CD8-positive, alpha-beta memory T cell (primary cell): ENCODE data around the gene CCT3. TPM values are rescaled to one million over a fixed set of nuclear protein-coding genes. Genes with fewer than 3 reads are reported as not detected.
"Not testable (repeated sequence)": the region's sequence is repeated elsewhere in the genome, so short reads cannot be mapped to it uniquely, and the experiment has no call there.

Source experiments
- CTCF ChIA-PET: fragments of 350-600 bp; sonication (Branson Sonifier 250); formaldehyde crosslinking; loops from one replicate; lab custom pipeline; 2021; ENCODE audit warnings: antibody characterized with exemption; lab: Charles Lee
- POLR2A ChIA-PET: fragments of 350-600 bp; sonication (Branson Sonifier 250); formaldehyde crosslinking; loops from one replicate; lab custom pipeline; 2021; ENCODE audit warnings: antibody characterized with exemption; lab: Charles Lee
- DNase-seq, 5 donors: peaks; one replicate each; pipeline versions ENCODE4 v3.0.0 to v3.0.0-alpha.2; 2020 to 2022; ENCODE audit warnings: mixed read lengths in 1 of 5
- H3K27ac ChIP-seq: one replicate; pipeline ENCODE4 v1.7.0; 2013; ENCODE audit warnings: low read depth, mild to moderate bottlenecking, low read length, moderate library complexity
- H3K27me3 ChIP-seq: 2 replicates; pipeline ENCODE4 v1.7.0; 2013; ENCODE audit warnings: low read length, mild to moderate bottlenecking; ENCODE audit not compliant: insufficient read depth, poor library complexity, severe bottlenecking
- H3K36me3 ChIP-seq: 2 replicates; pipeline ENCODE4 v1.7.0; 2013; ENCODE audit warnings: mild to moderate bottlenecking, low read length, moderate library complexity; ENCODE audit not compliant: insufficient read depth
- H3K4me1 ChIP-seq: 2 replicates; pipeline ENCODE4 v1.7.0; 2013; ENCODE audit warnings: mild to moderate bottlenecking, low read length, moderate library complexity; ENCODE audit not compliant: insufficient read depth
- H3K4me3 ChIP-seq: 2 replicates; pipeline ENCODE4 v1.7.0; 2013; ENCODE audit warnings: mild to moderate bottlenecking, low read length
- H3K9me3 ChIP-seq: 2 replicates; pipeline ENCODE4 v1.7.0; 2013; ENCODE audit warnings: mild to moderate bottlenecking, low read length
- H3K27ac Mint-ChIP-seq, 8 donors: one replicate each; pipeline ENCODE4 v1.8.0; 2020 to 2021; ENCODE audit warnings: mixed read lengths in 8 of 8, mild to moderate bottlenecking in 6 of 8, inconsistent platforms in 3 of 8, moderate library complexity in 3 of 8
- H3K27me3 Mint-ChIP-seq, 2 donors: one replicate each; pipeline ENCODE4 v1.8.0; 2020 to 2021; ENCODE audit warnings: mixed read lengths in 2 of 2, mild to moderate bottlenecking in 1 of 2, moderate library complexity in 1 of 2
- H3K36me3 Mint-ChIP-seq, 3 donors: one replicate each; pipeline ENCODE4 v1.8.0; 2020 to 2021; ENCODE audit warnings: mixed read lengths in 3 of 3, inconsistent platforms in 1 of 3, mild to moderate bottlenecking in 1 of 3
- H3K4me1 Mint-ChIP-seq, 3 donors: one replicate each; pipeline ENCODE4 v1.8.0; 2020 to 2021; ENCODE audit warnings: mixed read lengths in 3 of 3, inconsistent platforms in 1 of 3, mild to moderate bottlenecking in 1 of 3
- H3K4me3 Mint-ChIP-seq, 7 donors: one replicate each; pipeline ENCODE4 v1.8.0; 2020 to 2021; ENCODE audit warnings: mixed read lengths in 7 of 7, mild to moderate bottlenecking in 6 of 7, moderate library complexity in 4 of 7, inconsistent platforms in 2 of 7
- H3K9me3 Mint-ChIP-seq, 5 donors: one replicate each; pipeline ENCODE4 v1.8.0; 2020 to 2022; ENCODE audit warnings: mixed read lengths in 5 of 5, mild to moderate bottlenecking in 3 of 5, moderate library complexity in 2 of 5, inconsistent platforms in 1 of 5
- polyA plus RNA-seq: library from polyadenylated mRNA; unstranded; fragments of 300-500 nt; fragmentation: Illumina TruSeq; gene quantifications from one replicate; pipeline ENCODE4 v1.2.3, GENCODE V29; 2021
- total RNA-seq, 2 experiments: library from RNA; stranded (reverse); gene quantifications; one replicate each; pipeline ENCODE4 v1.2.3, GENCODE V29; 2021

CCT3 gene
- total and polyA plus RNA-seq, 3 experiments from 2014 or later: 199 to 528 (median 526) TPM

DNA sequence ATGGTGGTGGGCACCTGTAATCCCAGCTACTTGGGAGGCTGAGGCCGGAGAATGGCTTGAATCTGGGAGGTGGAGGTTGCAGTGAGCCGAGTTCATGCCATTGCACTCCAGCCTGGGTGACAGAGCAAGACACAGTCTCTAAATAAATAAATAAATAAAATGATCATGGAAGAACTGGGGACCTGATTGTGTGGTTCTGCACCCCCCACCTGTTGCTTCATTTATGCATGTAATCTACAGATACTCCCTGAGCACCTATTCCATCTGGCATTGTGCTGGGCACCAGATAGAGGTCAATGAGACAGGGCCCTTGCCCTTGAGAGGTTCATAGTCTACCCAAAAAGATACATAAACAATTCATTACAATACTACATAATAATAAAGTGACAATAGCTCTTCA lies 19.9 kb upstream of the CCT3 start:
- Mint-ChIP-seq H3K9me3 (no peaks in the 10 kb centered on the region), H3K36me3 (no peaks in the 10 kb centered on the region), H3K27ac (no peak overlapping the region), H3K4me1 (peaks cover 0 to 8% (median 6%) of the 10 kb centered on the region in 3 donors), H3K4me3 (no peak overlapping the region), H3K27me3 (peaks cover 3 to 55% of the 10 kb centered on the region in 2 donors)
- H3K4me1 ChIP-seq: peaks cover 7% of the 10 kb centered on the region
- ChIA-PET POLR2A (interaction anchor here (0.6 kb wide), 1 partner anchor 212 kb away, joined by 11 read pairs; no protein-coding TSS in a partner anchor), CTCF (interaction anchor here (0.8 to 2.2 kb wide), 3 partner anchors 13 to 88 kb away, joined by 3 to 8 read pairs (median 3); no protein-coding TSS in a partner anchor)
- peaks cover 10% of the 10 kb centered on the region for H3K27me3 ChIP-seq
- H3K27ac ChIP-seq: no peak overlapping the region
- no peak for DNase-seq
- H3K9me3 ChIP-seq: no peaks in the 10 kb centered on the region
- H3K4me3 ChIP-seq: no peak overlapping the region
- H3K36me3 ChIP-seq: no peaks in the 10 kb centered on the region

DNA sequence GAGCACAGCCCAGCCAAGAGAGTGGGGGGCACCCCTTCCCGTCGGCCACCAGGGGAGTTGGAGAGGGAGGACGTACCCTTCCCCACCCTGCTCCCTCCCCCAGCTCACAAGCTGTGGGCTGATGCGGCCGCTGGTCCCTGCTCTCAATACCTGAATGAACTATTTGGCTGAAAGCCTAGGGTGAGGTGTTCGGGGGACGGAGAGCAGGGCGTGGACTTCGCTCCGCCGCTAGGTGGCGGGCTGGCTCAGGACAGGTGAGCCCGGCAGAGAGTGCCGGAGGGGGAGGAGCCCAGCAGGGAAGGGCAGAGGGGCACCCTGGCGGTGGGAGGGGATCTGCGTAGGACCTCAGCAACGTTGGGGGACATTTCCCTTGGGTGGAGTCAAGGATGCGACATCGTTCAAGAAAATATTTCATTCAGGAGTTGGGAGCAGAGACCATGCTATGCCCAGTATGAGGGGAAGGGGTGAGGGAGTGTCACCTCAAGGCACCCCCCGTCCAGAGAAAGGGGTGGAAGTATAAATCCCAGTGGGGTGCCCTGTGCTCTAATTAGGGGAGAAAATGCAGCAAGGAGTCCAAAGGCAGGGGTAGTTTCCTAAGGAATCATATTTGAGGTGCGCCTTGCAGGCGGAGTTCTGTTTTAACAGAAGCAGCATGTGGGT lies 18.9 kb upstream of the CCT3 start:
- H3K27me3 Mint-ChIP-seq: peaks cover 3 to 58% of the 10 kb centered on the region in 2 donors
- Histone ChIP-seq H3K27me3 (peaks cover 10% of the 10 kb centered on the region), H3K36me3 (no peaks in the 10 kb centered on the region), H3K4me1 (peaks cover 7% of the 10 kb centered on the region), H3K9me3 (no peaks in the 10 kb centered on the region), H3K4me3 (no peak overlapping the region), H3K27ac (no peak overlapping the region)
- H3K36me3 Mint-ChIP-seq: no peaks in the 10 kb centered on the region
- peak overlapping the region in 1 of 8 donors; percentile 78 for H3K27ac Mint-ChIP-seq
- peak overlapping the region in 1 of 7 donors; percentile 39 for H3K4me3 Mint-ChIP-seq
- H3K4me1 Mint-ChIP-seq: peaks cover 0 to 8% (median 6%) of the 10 kb centered on the region in 3 donors
- DNase-seq: peak; percentile 30 to 68 (median 48)
- H3K9me3 Mint-ChIP-seq: no peaks in the 10 kb centered on the region
- ChIA-PET POLR2A (no interaction called here), CTCF (interaction anchor here (0.9 to 1.1 kb wide), 2 partner anchors 84 to 133 kb away, joined by 3 to 4 read pairs; no protein-coding TSS in a partner anchor)

DNA sequence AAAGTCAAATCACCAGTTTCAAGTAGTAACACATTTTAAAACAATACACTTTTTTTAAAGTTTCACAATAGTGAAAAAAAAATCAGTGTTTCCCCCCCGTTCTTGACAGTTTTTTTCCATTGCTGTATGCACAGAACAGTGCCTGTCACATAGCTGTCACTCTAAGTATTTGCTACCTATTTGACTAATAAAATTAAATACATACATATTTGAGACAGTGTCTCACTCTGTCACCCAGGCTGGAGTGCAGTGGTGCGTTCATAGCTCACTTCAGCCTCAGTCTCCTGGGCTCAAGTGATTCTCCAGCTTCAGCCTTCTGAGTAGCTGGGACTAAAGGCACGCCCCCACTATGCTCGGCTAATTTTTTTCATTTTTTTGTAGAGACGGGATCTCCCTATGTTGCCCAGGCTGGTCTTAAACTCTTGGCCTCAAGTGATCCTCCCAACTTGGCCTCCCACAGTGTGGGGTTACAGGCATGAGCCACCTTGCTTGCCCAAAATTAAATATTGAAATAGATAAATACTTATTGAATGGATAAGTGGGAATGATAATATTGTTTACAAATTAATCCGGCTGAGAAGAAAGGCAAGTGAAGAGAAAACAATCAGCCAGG lies 18.3 kb upstream of the CCT3 start:
- no peak for DNase-seq
- Mint-ChIP-seq H3K4me1 (peaks cover 0 to 8% (median 6%) of the 10 kb centered on the region in 3 donors), H3K9me3 (no peaks in the 10 kb centered on the region), H3K27me3 (peaks cover 3 to 59% of the 10 kb centered on the region in 2 donors), H3K4me3 (peak overlapping the region in 1 of 7 donors; percentile 34), H3K36me3 (no peaks in the 10 kb centered on the region), H3K27ac (no peak overlapping the region)
- Histone ChIP-seq H3K4me3 (no peak overlapping the region), H3K36me3 (no peaks in the 10 kb centered on the region), H3K9me3 (no peaks in the 10 kb centered on the region), H3K27ac (no peak overlapping the region), H3K27me3 (peaks cover 10% of the 10 kb centered on the region), H3K4me1 (peaks cover 7% of the 10 kb centered on the region)
- POLR2A ChIA-PET: no interaction called here
- CTCF ChIA-PET: interaction anchor here (0.9 to 1.1 kb wide), 2 partner anchors 85 to 132 kb away, joined by 3 to 4 read pairs; no protein-coding TSS in a partner anchor

DNA sequence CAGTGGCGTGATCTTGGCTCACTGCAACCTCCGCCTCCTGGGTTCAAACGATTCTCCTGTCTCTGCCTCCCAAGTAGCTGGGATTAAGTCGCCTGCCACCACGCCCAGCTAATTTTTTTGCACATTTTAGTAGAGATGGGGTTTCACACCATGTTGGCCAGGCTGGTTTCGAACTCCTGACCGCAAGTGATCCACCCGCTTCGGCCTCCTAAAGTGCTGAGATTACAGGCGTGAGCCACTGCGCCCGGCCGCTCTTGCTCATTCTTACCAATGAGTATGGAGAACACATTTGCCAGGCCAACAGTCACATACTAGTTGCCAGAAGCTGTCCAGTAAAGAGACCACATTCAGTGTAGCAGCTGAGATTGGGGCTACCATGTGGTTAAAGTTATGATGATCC lies 14.4 kb upstream of the CCT3 start:
- H3K4me1 ChIP-seq, DNase-seq: not testable (repeated sequence)

DNA sequence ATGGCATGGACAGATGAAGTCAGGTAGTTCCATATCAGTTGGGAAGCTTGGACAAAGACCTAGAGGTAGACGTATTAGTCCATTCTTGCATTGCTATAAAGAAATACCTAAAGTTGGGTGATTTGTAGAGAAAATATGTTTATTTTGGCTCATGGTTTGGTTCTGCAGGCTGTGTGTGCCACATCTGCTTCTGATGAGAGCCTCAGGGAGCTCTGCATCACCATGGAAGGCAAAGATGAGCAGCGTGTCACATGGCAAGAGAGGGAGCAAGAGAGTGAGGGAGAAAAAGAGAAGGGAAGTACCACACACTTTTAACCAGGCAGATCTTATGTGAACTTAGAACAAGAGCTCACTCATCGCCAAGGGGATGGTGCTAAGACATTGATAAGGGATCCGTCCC lies 9.2 kb upstream of the CCT3 start:
- no peaks in the 10 kb centered on the region for H3K4me1 Mint-ChIP-seq

More for the DNA sequence above, 14.4 kb upstream of the CCT3 start:
- CTCF ChIA-PET: interaction anchor here (1.4 kb wide), 1 partner anchor 93 kb away, joined by 5 read pairs; no protein-coding TSS in a partner anchor
- H3K4me3 Mint-ChIP-seq, H3K9me3 ChIP-seq, H3K36me3 Mint-ChIP-seq, H3K36me3 ChIP-seq, H3K4me3 ChIP-seq, H3K27ac ChIP-seq, H3K4me1 Mint-ChIP-seq, H3K27me3 ChIP-seq, H3K9me3 Mint-ChIP-seq, POLR2A ChIA-PET: not testable (repeated sequence)
- peak overlapping the region in 1 of 8 donors; percentile 86 for H3K27ac Mint-ChIP-seq
- H3K27me3 Mint-ChIP-seq: peaks cover 3 to 45% of the 10 kb centered on the region in 2 donors

DNA sequence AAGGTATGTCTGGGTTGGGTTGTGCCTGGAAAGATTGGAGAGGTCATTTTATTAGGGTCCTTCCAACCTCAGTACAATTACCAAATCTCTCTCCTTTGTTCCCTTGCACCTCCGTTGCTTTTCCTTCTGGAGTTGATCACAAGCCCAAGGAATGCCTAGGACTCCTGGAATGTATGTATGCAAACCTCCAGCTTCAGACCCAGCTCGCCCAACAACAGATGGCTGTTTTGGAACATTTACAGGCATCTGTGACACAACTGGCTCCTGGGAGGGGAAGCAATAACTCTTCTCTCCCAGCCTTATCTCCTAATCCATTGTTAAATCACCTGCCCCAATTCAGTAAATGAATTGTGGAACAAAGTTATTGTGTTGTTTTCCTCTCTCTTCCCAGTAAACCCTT lies 8.5 kb upstream of the CCT3 start:
- H3K36me3 ChIP-seq: no peaks in the 10 kb centered on the region
- H3K27me3 ChIP-seq: no peaks in the 10 kb centered on the region
- no peaks in the 10 kb centered on the region for H3K9me3 Mint-ChIP-seq
- no peaks in the 10 kb centered on the region for H3K4me1 Mint-ChIP-seq
- H3K4me3 Mint-ChIP-seq: no peak overlapping the region
- CTCF ChIA-PET: no interaction called here
- H3K9me3 ChIP-seq: no peaks in the 10 kb centered on the region
- no peak overlapping the region for H3K4me3 ChIP-seq
- no peaks in the 10 kb centered on the region for H3K4me1 ChIP-seq
- POLR2A ChIA-PET: no interaction called here
- H3K27ac Mint-ChIP-seq: no peak overlapping the region
- DNase-seq: no peak
- no peaks in the 10 kb centered on the region for H3K36me3 Mint-ChIP-seq
- no peak overlapping the region for H3K27ac ChIP-seq
- H3K27me3 Mint-ChIP-seq: peaks cover 1 to 29% of the 10 kb centered on the region in 2 donors

More for the DNA sequence above, 9.2 kb upstream of the CCT3 start:
- DNase-seq: no peak
- H3K36me3 ChIP-seq: no peaks in the 10 kb centered on the region
- no peak overlapping the region for H3K4me3 Mint-ChIP-seq
- no peaks in the 10 kb centered on the region for H3K9me3 Mint-ChIP-seq
- no peak overlapping the region for H3K4me3 ChIP-seq
- no peaks in the 10 kb centered on the region for H3K27me3 ChIP-seq
- no peaks in the 10 kb centered on the region for H3K9me3 ChIP-seq
- CTCF ChIA-PET: interaction anchor here (1.6 kb wide), 1 partner anchor 38 kb away, joined by 3 read pairs; no protein-coding TSS in a partner anchor
- H3K27ac ChIP-seq: no peak overlapping the region
- H3K27me3 Mint-ChIP-seq: peaks cover 1 to 32% of the 10 kb centered on the region in 2 donors
- no peak overlapping the region for H3K27ac Mint-ChIP-seq
- no peaks in the 10 kb centered on the region for H3K4me1 ChIP-seq
- POLR2A ChIA-PET: no interaction called here
- no peaks in the 10 kb centered on the region for H3K36me3 Mint-ChIP-seq

DNA sequence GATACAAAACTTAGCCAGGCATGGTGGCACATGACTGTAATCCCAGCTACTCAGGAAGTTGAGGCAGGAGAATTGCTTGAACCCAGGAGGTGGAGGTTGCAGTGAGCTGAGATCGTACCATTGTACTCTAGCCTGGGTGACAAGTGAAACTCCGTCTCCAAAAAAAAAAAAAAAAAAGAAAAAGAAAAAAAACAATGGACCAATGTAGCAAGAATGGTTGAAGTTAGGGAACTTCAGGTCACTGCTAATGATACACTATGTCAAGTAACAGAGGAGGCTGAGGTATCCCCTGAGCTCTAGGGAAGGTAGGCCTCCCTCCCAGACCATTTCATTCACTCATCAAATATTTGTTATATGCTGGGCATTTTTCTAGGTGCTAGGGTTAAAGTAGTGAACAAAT lies 7.9 kb upstream of the CCT3 start:
- POLR2A ChIA-PET, CTCF ChIA-PET, DNase-seq, H3K36me3 ChIP-seq, H3K27ac Mint-ChIP-seq, H3K4me3 Mint-ChIP-seq, H3K9me3 Mint-ChIP-seq, H3K4me1 Mint-ChIP-seq, H3K4me1 ChIP-seq, H3K27ac ChIP-seq, H3K9me3 ChIP-seq, H3K4me3 ChIP-seq, H3K36me3 Mint-ChIP-seq, H3K27me3 ChIP-seq: not testable (repeated sequence)
- peaks cover 1 to 29% of the 10 kb centered on the region in 2 donors for H3K27me3 Mint-ChIP-seq

DNA sequence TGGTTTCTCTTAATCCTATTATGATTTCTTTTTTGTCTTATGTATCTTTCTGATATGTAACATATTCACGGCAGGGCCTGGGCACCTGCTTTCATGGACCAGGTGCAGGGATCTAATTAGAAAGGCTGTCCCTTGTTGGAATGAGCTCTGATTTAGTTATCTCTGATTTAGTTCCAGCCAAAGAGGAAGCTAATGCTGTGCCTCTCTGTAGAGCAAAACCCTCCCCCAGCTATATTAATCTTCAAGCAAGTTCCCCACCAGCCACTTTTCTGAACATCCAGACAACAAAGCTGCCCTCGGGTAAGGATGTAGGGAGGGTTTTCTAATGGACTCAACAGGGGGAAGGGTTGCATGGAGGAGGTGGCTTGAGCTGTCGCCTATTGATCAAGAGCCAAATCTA lies 6.3 kb upstream of the CCT3 start:
- Mint-ChIP-seq H3K4me1 (peaks cover 0 to under 1% (median under 1%) of the 10 kb centered on the region in 3 donors), H3K9me3 (no peaks in the 10 kb centered on the region), H3K27ac (no peak overlapping the region), H3K27me3 (peaks cover 1 to 29% of the 10 kb centered on the region in 2 donors), H3K4me3 (no peak overlapping the region), H3K36me3 (no peaks in the 10 kb centered on the region)
- no peaks in the 10 kb centered on the region for H3K9me3 ChIP-seq
- CTCF ChIA-PET: interaction anchor here (1.1 kb wide), 1 partner anchor 14 kb away, joined by 3 read pairs; no protein-coding TSS in a partner anchor
- no peak overlapping the region for H3K27ac ChIP-seq
- no peak for DNase-seq
- H3K36me3 ChIP-seq: no peaks in the 10 kb centered on the region
- POLR2A ChIA-PET: no interaction called here
- no peaks in the 10 kb centered on the region for H3K4me1 ChIP-seq
- H3K4me3 ChIP-seq: no peak overlapping the region
- H3K27me3 ChIP-seq: no peaks in the 10 kb centered on the region
